Erythroblast (primary cell): ENCODE measurements around the gene METTL6.

ENCODE experiments used
- GATA1 ChIP-seq: IDR thresholded peaks from 2 replicates; pipeline ENCODE4 v1.6.1; 2011; ENCODE audit warnings: low read depth, mild to moderate bottlenecking, control low read depth, low read length, moderate library complexity
- POLR2A ChIP-seq: IDR thresholded peaks from 2 replicates; pipeline ENCODE4 v1.6.1; 2011; ENCODE audit warnings: mild to moderate bottlenecking, low read length

DNA sequence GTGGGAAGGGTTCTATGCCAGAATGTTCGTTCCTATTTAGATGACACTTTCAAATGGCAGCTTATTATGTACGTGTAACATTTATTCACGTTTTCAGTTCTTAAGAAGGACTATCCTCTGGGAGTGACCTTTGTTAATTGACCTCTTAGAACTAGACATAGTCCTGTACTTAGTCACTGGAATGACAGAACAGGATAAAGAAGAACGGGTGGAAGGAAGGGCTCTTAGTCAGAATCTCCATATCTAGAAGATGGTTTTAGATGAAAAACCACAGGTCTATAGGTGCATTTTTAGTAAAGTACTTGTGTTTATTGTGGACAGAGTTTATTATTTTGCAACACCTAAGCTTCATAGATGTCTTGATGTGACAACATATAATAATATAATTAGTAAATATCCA, 6.5 kb downstream of the METTL6 start:
- no peak for TF ChIP-seq POLR2A
- TF ChIP-seq GATA1 = no peak
